Osteoblast (primary cell): ENCODE results near the gene CCDC7. TPM values are rescaled to one million over a fixed set of nuclear protein-coding genes. Genes with fewer than 3 reads are reported as not detected.
A peak's percentile ranks its signal among the peaks of the same experiment; 100 is the strongest.

Source experiments
- DNase-seq: peaks from one replicate; pipeline ENCODE4 v3.0.0; 2011; ENCODE audit warnings: low spot score, mixed read lengths; ENCODE audit not compliant: insufficient read length; ENCODE audit errors: missing footprints
- H2AFZ ChIP-seq: 2 replicates; pipeline ENCODE4 v1.6.0; 2011; ENCODE audit warnings: mild to moderate bottlenecking, low read length
- H3K27ac ChIP-seq: 2 replicates; pipeline ENCODE4 v1.5.1; 2011; ENCODE audit warnings: mild to moderate bottlenecking, low read depth, low read length, moderate library complexity
- H3K27me3 ChIP-seq: 2 replicates; pipeline ENCODE4 v1.6.0; 2012; ENCODE audit warnings: mild to moderate bottlenecking, control low read depth, inconsistent platforms, low read length, moderate library complexity; ENCODE audit not compliant: insufficient read depth
- H3K36me3 ChIP-seq: 2 replicates; pipeline ENCODE4 v1.5.1; 2011; ENCODE audit warnings: mild to moderate bottlenecking, low read length, control low read depth, moderate library complexity; ENCODE audit not compliant: insufficient read depth
- H3K4me1 ChIP-seq: 2 replicates; pipeline ENCODE4 v1.5.1; 2011; ENCODE audit warnings: mild to moderate bottlenecking, low read length, control low read depth, moderate library complexity; ENCODE audit not compliant: insufficient read depth
- H3K4me2 ChIP-seq: 2 replicates; pipeline ENCODE4 v1.6.0; 2011; ENCODE audit warnings: mild to moderate bottlenecking, low read length; ENCODE audit not compliant: insufficient read depth
- H3K4me3 ChIP-seq: fragments of 200-600 bp; sonication (generic); 3 replicates; pipeline ENCODE4 v1.5.1; 2012; ENCODE audit warnings: mild to moderate bottlenecking, low read length, inconsistent platforms; ENCODE audit not compliant: insufficient read depth
- H3K79me2 ChIP-seq: 2 replicates; pipeline ENCODE4 v1.6.0; 2012; ENCODE audit warnings: mild to moderate bottlenecking, low read length, control low read depth, inconsistent platforms; ENCODE audit not compliant: insufficient read depth
- H3K9me3 ChIP-seq: 2 replicates; pipeline ENCODE4 v1.5.1; 2011; ENCODE audit warnings: low read depth, low read length, control low read depth
- H4K20me1 ChIP-seq: 2 replicates; pipeline ENCODE4 v1.6.0; 2012; ENCODE audit warnings: mild to moderate bottlenecking, low read length, control low read depth; ENCODE audit not compliant: insufficient read depth
- CTCF ChIP-seq: IDR thresholded peaks from 2 replicates; pipeline ENCODE4 v1.5.1; 2011; ENCODE audit warnings: mild to moderate bottlenecking, low read depth, low read length, moderate library complexity; ENCODE audit errors: extremely low read depth
- total RNA-seq: library from RNA; depleted of rRNA; stranded (reverse); fragments of >200 nt; gene quantifications from 2 replicates; pipeline ENCODE4 v1.2.3, GENCODE V29; 2012

CCDC7 gene
- total RNA-seq, 1 donor: 22.4 TPM

- TF ChIP-seq CTCF: no peak
- Histone ChIP-seq H2AFZ (no peak overlapping the region), H3K36me3 (no peaks in the 10 kb centered on the region), H3K27me3 (no peaks in the 10 kb centered on the region), H3K9me3 (no peaks in the 10 kb centered on the region), H3K27ac (no peak overlapping the region), H4K20me1 (no peaks in the 10 kb centered on the region), H3K4me2 (no peak overlapping the region), H3K4me3 (no peak overlapping the region), H3K79me2 (no peaks in the 10 kb centered on the region), H3K4me1 (no peaks in the 10 kb centered on the region)
- DNase-seq: no peak
These were observed 12.4 kb upstream of the CCDC7 start for GRCh38 chr10:32433542-32433941.

DNA sequence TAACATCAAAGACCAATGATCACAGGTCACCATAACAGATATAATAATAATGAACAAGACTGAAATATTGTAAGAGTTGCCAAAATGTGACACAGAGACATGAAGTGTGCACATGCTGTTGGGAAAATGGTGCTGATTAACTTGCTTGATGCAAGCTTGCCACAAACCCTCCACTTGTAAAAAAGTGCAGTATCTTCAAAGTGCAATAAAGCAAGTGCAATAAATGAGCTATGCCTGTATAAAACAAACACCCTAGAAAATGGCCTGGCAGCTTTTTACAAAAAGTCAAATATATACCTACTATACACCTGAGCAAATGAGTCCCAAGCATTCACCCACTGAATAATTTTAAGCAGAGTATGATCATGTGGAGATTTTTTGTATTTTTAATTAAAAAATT lies 9.7 kb upstream of the CCDC7 start:
- H3K4me2 ChIP-seq: no peak overlapping the region
- H4K20me1 ChIP-seq: no peaks in the 10 kb centered on the region
- H3K27me3 ChIP-seq: peaks cover 3% of the 10 kb centered on the region

GRCh38 chr10:32437334-32437733 lies 8.6 kb upstream of the CCDC7 start:
- Histone ChIP-seq H3K27ac (no peak overlapping the region), H2AFZ (no peak overlapping the region), H3K4me1 (no peaks in the 10 kb centered on the region), H3K9me3 (no peaks in the 10 kb centered on the region), H3K4me3 (no peak overlapping the region), H3K27me3 (peaks cover 4% of the 10 kb centered on the region), H3K79me2 (no peaks in the 10 kb centered on the region), H3K36me3 (no peaks in the 10 kb centered on the region), H4K20me1 (no peaks in the 10 kb centered on the region), H3K4me2 (no peak overlapping the region)
- no peak for DNase-seq
- no peak for TF ChIP-seq CTCF

More for the DNA sequence above, 9.7 kb upstream of the CCDC7 start:
- Histone ChIP-seq H2AFZ (no peak overlapping the region), H3K27ac (no peak overlapping the region), H3K79me2 (no peaks in the 10 kb centered on the region), H3K4me1 (no peaks in the 10 kb centered on the region), H3K9me3 (no peaks in the 10 kb centered on the region), H3K4me3 (no peak overlapping the region), H3K36me3 (no peaks in the 10 kb centered on the region)
- TF ChIP-seq CTCF: no peak
- no peak for DNase-seq

DNA sequence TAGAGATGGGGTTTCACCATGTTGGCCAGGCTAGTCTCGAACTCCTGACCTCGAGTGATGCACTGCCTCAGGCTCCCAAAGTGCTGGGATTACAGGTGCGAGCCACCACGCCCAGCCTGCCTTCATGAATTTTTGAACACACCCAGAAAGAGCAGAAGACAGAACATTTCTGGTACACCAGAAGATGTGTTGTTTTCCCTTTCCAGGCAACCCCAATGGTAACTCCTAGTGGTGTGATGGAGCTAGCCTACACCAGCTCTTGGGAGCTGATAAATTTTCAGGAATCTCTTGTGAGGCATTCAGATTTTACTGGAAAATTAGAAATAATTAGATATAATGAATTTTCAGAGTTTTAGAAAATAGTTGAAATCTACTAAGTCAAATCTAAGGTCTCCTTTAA lies 904 bp upstream of the CCDC7 start:
- no peak for TF ChIP-seq CTCF
- peak overlapping the region; percentile 82 for H3K4me2 ChIP-seq
- DNase-seq: peak; percentile 73
- peaks cover 9% of the 10 kb centered on the region for H3K79me2 ChIP-seq
- H3K36me3 ChIP-seq: no peaks in the 10 kb centered on the region
- H2AFZ ChIP-seq: no peak overlapping the region
- H4K20me1 ChIP-seq: no peaks in the 10 kb centered on the region
- H3K4me1 ChIP-seq: no peaks in the 10 kb centered on the region
- H3K27ac ChIP-seq: peak overlapping the region; percentile 91
- no peaks in the 10 kb centered on the region for H3K9me3 ChIP-seq
- peak overlapping the region; percentile 5 for H3K4me3 ChIP-seq
- peaks cover 4% of the 10 kb centered on the region for H3K27me3 ChIP-seq
